Ascending aorta (tissue), 2 donors: ENCODE measurements around the gene PLAU. TPM values are rescaled to one million over a fixed set of nuclear protein-coding genes. Genes with fewer than 3 reads are reported as not detected.

Source experiments
- DNase-seq, 2 donors: peaks; one replicate each; pipeline ENCODE4 v3.0.0-alpha.2; 2019; ENCODE audit warnings: low spot score in 2 of 2
- H3K27ac ChIP-seq, 2 donors: fragments of 200-600 bp; sonication (generic); one replicate each; pipeline ENCODE4 v1.5.1; 2016 to 2017; ENCODE audit warnings: mild to moderate bottlenecking in 1 of 2
- H3K27me3 ChIP-seq: fragments of 200-600 bp; sonication (generic); one replicate; pipeline ENCODE4 v1.5.1; 2017
- H3K36me3 ChIP-seq, 2 donors: fragments of 200-600 bp; sonication (generic); one replicate each; pipeline ENCODE4 v1.5.1; 2016
- H3K4me1 ChIP-seq, 2 donors: fragments of 200-600 bp; sonication (generic); one replicate each; pipeline ENCODE4 v1.5.1; 2016 to 2017; ENCODE audit warnings: mild to moderate bottlenecking in 1 of 2
- H3K4me3 ChIP-seq, 2 donors: fragments of 200-600 bp; sonication (generic); one replicate each; pipeline ENCODE4 v1.5.1; 2016 to 2017; ENCODE audit warnings: mild to moderate bottlenecking in 1 of 2
- H3K9me3 ChIP-seq, 2 donors: fragments of 200-600 bp; sonication (generic); one replicate each; pipeline ENCODE4 v1.5.1; 2016
- intact Hi-C: fragments of 100-400 bp; cut with DNase I; formaldehyde crosslinking; loops from one replicate; pipeline ENCODE4 v1.15.1; 2023
- total RNA-seq: library from RNA; depleted of rRNA; stranded (reverse); fragments of >200 nt; gene quantifications from one replicate; pipeline ENCODE4 v1.1.0, GENCODE V29; 2016
- TF ChIP-seq, protein P1 (sequence below), 3 experiments: fragments of 200-600 bp in 2 of 3; fragments of 450-650 bp in 1 of 3; sonication (generic) in 2 of 3; IDR thresholded peaks; one replicate each; pipeline ENCODE4 v1.5.1; 2016 to 2019; ENCODE audit warnings: antibody characterized with exemption in 3 of 3, mild to moderate bottlenecking in 1 of 3, moderate library complexity in 1 of 3

Gene PLAU
- total RNA-seq, 1 donor from 2014 or later: 1.5 TPM

DNA sequence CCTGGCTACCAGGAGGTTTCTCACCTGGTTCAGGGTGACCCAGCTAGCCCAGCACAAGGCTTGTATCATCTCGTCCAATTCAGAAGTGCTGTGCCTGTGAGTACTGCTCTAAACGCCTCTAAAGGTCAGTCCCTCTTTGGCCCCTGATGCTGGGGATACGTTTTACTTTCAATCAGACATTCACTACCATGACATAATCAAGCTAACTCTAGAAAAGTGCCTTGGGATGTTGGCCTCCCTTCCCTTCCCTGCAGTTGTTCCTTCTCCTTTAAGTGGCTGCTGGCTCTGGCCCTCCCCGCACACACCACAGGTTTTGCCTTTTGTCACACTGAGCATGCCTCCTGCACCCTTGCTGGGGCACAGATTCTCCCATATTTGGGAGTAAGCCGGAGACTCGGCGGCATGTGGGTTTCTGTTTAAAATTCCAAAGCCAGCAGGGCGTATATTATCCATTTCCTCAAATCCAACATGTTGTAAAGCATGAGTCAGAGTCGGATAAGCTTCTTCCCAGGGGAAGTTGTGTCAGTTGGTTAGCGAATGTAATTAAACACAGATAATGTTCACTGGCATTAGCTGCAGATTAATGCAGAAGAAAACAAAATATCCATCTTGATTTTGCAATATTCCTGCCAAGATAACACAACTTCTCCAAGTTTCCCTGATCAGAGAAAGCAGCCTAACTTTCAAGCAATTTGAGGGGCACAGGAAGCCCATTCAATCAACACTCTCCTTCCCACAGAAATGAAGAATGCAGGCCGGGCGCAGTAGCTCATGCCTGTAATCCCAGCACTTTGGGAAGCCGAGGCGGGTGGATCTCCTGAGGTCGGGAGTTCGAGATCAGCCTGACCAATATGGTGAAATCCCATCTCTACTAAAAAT lies 55.2 kb downstream of the PLAU start:
- Histone ChIP-seq H3K4me1 (peaks cover 11 to 27% of the 10 kb centered on the region in 2 donors), H3K4me3 (peak overlapping the region in 1 of 2 donors; percentile 29), H3K27me3 (no peaks in the 10 kb centered on the region), H3K27ac (peak overlapping the region; percentile 92 to 94), H3K9me3 (no peaks in the 10 kb centered on the region), H3K36me3 (no peaks in the 10 kb centered on the region)
- intact Hi-C loops: loop anchor here (1.0 kb wide), 2 partner anchors 31 to 79 kb away; no protein-coding TSS in a partner anchor
- TF ChIP-seq, protein P1, sequence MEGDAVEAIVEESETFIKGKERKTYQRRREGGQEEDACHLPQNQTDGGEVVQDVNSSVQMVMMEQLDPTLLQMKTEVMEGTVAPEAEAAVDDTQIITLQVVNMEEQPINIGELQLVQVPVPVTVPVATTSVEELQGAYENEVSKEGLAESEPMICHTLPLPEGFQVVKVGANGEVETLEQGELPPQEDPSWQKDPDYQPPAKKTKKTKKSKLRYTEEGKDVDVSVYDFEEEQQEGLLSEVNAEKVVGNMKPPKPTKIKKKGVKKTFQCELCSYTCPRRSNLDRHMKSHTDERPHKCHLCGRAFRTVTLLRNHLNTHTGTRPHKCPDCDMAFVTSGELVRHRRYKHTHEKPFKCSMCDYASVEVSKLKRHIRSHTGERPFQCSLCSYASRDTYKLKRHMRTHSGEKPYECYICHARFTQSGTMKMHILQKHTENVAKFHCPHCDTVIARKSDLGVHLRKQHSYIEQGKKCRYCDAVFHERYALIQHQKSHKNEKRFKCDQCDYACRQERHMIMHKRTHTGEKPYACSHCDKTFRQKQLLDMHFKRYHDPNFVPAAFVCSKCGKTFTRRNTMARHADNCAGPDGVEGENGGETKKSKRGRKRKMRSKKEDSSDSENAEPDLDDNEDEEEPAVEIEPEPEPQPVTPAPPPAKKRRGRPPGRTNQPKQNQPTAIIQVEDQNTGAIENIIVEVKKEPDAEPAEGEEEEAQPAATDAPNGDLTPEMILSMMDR (IDR thresholded peaks at IDR 0.05): no peak
- DNase-seq: peak; percentile 76 to 95

DNA sequence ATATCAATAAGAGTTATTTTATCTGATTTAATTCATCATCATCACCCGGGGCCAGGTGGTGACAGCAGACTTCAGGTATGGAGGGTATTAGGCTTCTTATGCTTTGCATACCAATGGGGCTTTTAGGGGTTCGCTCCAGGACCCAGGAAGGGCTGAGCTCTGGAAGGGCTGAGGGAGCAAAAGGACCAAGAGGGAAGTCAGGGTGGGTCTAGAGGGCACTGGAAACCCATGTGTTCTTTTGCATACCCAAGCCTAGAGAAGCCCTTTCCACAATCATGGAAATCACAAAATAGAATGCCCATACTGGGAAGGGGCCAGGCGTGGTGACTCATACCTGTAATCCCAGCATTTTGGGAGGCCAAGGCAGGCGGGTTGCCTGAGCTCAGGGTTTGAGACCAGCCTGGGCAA lies 56.1 kb downstream of the PLAU start:
- intact Hi-C loops: no loop called here
- Histone ChIP-seq H3K9me3 (no peaks in the 10 kb centered on the region), H3K27me3 (no peaks in the 10 kb centered on the region), H3K4me3 (no peak overlapping the region), H3K4me1 (peaks cover 11 to 27% of the 10 kb centered on the region in 2 donors), H3K36me3 (no peaks in the 10 kb centered on the region), H3K27ac (peak overlapping the region; percentile 92 to 94)
- TF ChIP-seq, protein P1 (IDR thresholded peaks at IDR 0.05): no peak
- peak in 1 of 2 donors; percentile 56 for DNase-seq

Other genes with a start within 250 kb of the PLAU start
- 0.32 TPM for gene AGAP5, start 213.0 kb upstream of the PLAU start, total RNA-seq
- 65.9 TPM for gene SEC24C, start 166.8 kb upstream of the PLAU start, total RNA-seq
- gene CHCHD1, start 129.1 kb upstream of the PLAU start, total RNA-seq: 24.5 TPM
- 106 TPM for gene ZSWIM8, start 125.5 kb upstream of the PLAU start, total RNA-seq
- 130 TPM for gene NDST2, start 99.5 kb upstream of the PLAU start, total RNA-seq
- gene CAMK2G, start 36.6 kb upstream of the PLAU start, total RNA-seq: 60.3 TPM
- 333 TPM for gene VCL, start 87.0 kb downstream of the PLAU start, total RNA-seq
- gene AP3M1, start 239.7 kb downstream of the PLAU start, total RNA-seq: 11.9 TPM
- 2.4 TPM for gene ADK, start 240.1 kb downstream of the PLAU start, total RNA-seq